ENCODE results near the gene RAB8A.
"Not testable (repeated sequence)": the region's sequence is repeated elsewhere in the genome, so short reads cannot be mapped to it uniquely, and the experiment has no call there.

RAB8A gene

GRCh38 chr19:16084067-16084685 lies 27.5 kb upstream of the RAB8A start:
- TF ChIP-seq, protein P1, sequence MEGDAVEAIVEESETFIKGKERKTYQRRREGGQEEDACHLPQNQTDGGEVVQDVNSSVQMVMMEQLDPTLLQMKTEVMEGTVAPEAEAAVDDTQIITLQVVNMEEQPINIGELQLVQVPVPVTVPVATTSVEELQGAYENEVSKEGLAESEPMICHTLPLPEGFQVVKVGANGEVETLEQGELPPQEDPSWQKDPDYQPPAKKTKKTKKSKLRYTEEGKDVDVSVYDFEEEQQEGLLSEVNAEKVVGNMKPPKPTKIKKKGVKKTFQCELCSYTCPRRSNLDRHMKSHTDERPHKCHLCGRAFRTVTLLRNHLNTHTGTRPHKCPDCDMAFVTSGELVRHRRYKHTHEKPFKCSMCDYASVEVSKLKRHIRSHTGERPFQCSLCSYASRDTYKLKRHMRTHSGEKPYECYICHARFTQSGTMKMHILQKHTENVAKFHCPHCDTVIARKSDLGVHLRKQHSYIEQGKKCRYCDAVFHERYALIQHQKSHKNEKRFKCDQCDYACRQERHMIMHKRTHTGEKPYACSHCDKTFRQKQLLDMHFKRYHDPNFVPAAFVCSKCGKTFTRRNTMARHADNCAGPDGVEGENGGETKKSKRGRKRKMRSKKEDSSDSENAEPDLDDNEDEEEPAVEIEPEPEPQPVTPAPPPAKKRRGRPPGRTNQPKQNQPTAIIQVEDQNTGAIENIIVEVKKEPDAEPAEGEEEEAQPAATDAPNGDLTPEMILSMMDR (IDR thresholded peaks at IDR 0.05; ENCODE audit: low read length): no peak
- no peak for TF ChIP-seq EZH2 (IDR thresholded peaks at IDR 0.05; ENCODE audit: borderline replicate concordance, low read length)
- Histone ChIP-seq H3K4me3 (ENCODE audit: low read depth, low read length, poor library complexity, severe bottlenecking) (no peak overlapping the region), H3K9me2 (ENCODE audit: low read depth, low read length) (no peaks in the 10 kb centered on the region), H3K79me2 (ENCODE audit: insufficient read depth, low read length) (no peaks in the 10 kb centered on the region), H3K4me2 (ENCODE audit: low read length) (no peak overlapping the region), H3K36me3 (ENCODE audit: insufficient read depth, low read length) (peaks cover 7% of the 10 kb centered on the region; the same call in 1 of the 2 replicates), H3K9ac (ENCODE audit: low read length) (no peak overlapping the region), H3K27me3 (ENCODE audit: insufficient read depth, low read length) (no peaks in the 10 kb centered on the region), H3K9me3 (ENCODE audit: low read length) (no peaks in the 10 kb centered on the region), H3K27ac (ENCODE audit: low read depth, low read length, poor library complexity, severe bottlenecking) (no peak overlapping the region), H3K4me1 (ENCODE audit: insufficient read depth, low read length, severe bottlenecking) (peaks cover 9% of the 10 kb centered on the region), H4K20me1 (ENCODE audit: insufficient read depth, low read length) (no peaks in the 10 kb centered on the region), H2AFZ (ENCODE audit: low read length) (no peak overlapping the region), H3F3A (ENCODE audit: insufficient read depth, low read length) (no peaks in the 10 kb centered on the region)

- H3K9me3 ChIP-seq (ENCODE audit: low read length): no peaks in the 10 kb centered on the region
- no peak overlapping the region for H3K27ac ChIP-seq (ENCODE audit: low read depth, low read length, poor library complexity, severe bottlenecking)
- no peak for TF ChIP-seq EZH2 (IDR thresholded peaks at IDR 0.05; ENCODE audit: borderline replicate concordance, low read length)
- TF ChIP-seq, protein P1 (IDR thresholded peaks at IDR 0.05; ENCODE audit: low read length): no peak
- H3K4me3 ChIP-seq (ENCODE audit: low read depth, low read length, poor library complexity, severe bottlenecking): no peak overlapping the region
- H3K9me2 ChIP-seq (ENCODE audit: low read depth, low read length): no peaks in the 10 kb centered on the region
- no peak overlapping the region for H3K4me2 ChIP-seq (ENCODE audit: low read length)
- no peaks in the 10 kb centered on the region for H3K79me2 ChIP-seq (ENCODE audit: insufficient read depth, low read length)
- H3K27me3 ChIP-seq (ENCODE audit: insufficient read depth, low read length): no peaks in the 10 kb centered on the region
- H3F3A ChIP-seq (ENCODE audit: insufficient read depth, low read length): no peaks in the 10 kb centered on the region
- no peak overlapping the region for H2AFZ ChIP-seq (ENCODE audit: low read length)
- H3K36me3 ChIP-seq (ENCODE audit: insufficient read depth, low read length): peaks cover 9% of the 10 kb centered on the region; the same call in 1 of the 2 replicates
- H3K4me1 ChIP-seq (ENCODE audit: insufficient read depth, low read length, severe bottlenecking): peaks cover 5% of the 10 kb centered on the region
- no peak overlapping the region for H3K9ac ChIP-seq (ENCODE audit: low read length)
- H4K20me1 ChIP-seq (ENCODE audit: insufficient read depth, low read length): no peaks in the 10 kb centered on the region
Measured at GRCh38 chr19:16085115-16085514, 26.6 kb upstream of the RAB8A start.

DNA sequence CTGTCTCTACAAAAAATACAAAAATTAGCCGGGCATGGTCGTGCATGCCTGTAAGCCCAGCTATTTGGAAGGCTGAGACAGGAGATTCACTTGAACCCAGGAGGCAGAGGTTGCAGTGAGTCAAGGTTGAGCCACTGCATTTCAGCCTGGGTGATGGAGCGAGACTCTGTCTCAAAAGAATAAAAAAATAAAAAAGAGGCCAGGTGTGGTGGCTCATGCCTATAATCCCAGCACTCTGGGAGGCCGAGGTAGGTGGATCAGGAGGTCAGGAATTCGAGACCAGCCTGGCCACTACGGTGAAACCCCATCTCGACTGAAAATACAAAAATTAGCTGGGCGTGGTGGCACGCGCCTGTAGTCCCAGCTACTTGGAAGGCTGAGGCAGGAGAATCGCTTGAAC lies 24.3 kb upstream of the RAB8A start:
- not testable (repeated sequence) for H3F3A ChIP-seq (ENCODE audit: insufficient read depth, low read length); H3K79me2 ChIP-seq (ENCODE audit: insufficient read depth, low read length); H3K4me2 ChIP-seq (ENCODE audit: low read length); H3K9me2 ChIP-seq (ENCODE audit: low read depth, low read length); H3K27ac ChIP-seq (ENCODE audit: low read depth, low read length, poor library complexity, severe bottlenecking); H3K27me3 ChIP-seq (ENCODE audit: insufficient read depth, low read length); H3K4me3 ChIP-seq (ENCODE audit: low read depth, low read length, poor library complexity, severe bottlenecking); H2AFZ ChIP-seq (ENCODE audit: low read length); H3K4me1 ChIP-seq (ENCODE audit: insufficient read depth, low read length, severe bottlenecking); H3K9ac ChIP-seq (ENCODE audit: low read length); H3K9me3 ChIP-seq (ENCODE audit: low read length); H4K20me1 ChIP-seq (ENCODE audit: insufficient read depth, low read length)
- peaks cover 17% of the 10 kb centered on the region; the same call in 1 of the 2 replicates for H3K36me3 ChIP-seq (ENCODE audit: insufficient read depth, low read length)

GRCh38 chr19:16087940-16088339 lies 23.7 kb upstream of the RAB8A start:
- no peaks in the 10 kb centered on the region for H3K79me2 ChIP-seq (ENCODE audit: insufficient read depth, low read length)
- H3K9ac ChIP-seq (ENCODE audit: low read length): no peak overlapping the region
- no peaks in the 10 kb centered on the region for H3K9me2 ChIP-seq (ENCODE audit: low read depth, low read length)
- no peak overlapping the region for H2AFZ ChIP-seq (ENCODE audit: low read length)
- H3K27ac ChIP-seq (ENCODE audit: low read depth, low read length, poor library complexity, severe bottlenecking): no peak overlapping the region
- no peaks in the 10 kb centered on the region for H3K9me3 ChIP-seq (ENCODE audit: low read length)
- TF ChIP-seq, protein P1 (IDR thresholded peaks at IDR 0.05; ENCODE audit: low read length): no peak
- TF ChIP-seq EZH2 (IDR thresholded peaks at IDR 0.05; ENCODE audit: borderline replicate concordance, low read length): no peak
- no peaks in the 10 kb centered on the region for H3F3A ChIP-seq (ENCODE audit: insufficient read depth, low read length)
- no peaks in the 10 kb centered on the region for H4K20me1 ChIP-seq (ENCODE audit: insufficient read depth, low read length)
- H3K4me1 ChIP-seq (ENCODE audit: insufficient read depth, low read length, severe bottlenecking): peaks cover 5% of the 10 kb centered on the region
- no peak overlapping the region for H3K4me2 ChIP-seq (ENCODE audit: low read length)
- H3K36me3 ChIP-seq (ENCODE audit: insufficient read depth, low read length): peaks cover 17% of the 10 kb centered on the region; the same call in 1 of the 2 replicates
- H3K27me3 ChIP-seq (ENCODE audit: insufficient read depth, low read length): no peaks in the 10 kb centered on the region
- no peak overlapping the region for H3K4me3 ChIP-seq (ENCODE audit: low read depth, low read length, poor library complexity, severe bottlenecking)
